Liver (tissue), 9 donors: ENCODE results near the gene FAM9C. TPM values are rescaled to one million over a fixed set of nuclear protein-coding genes. Genes with fewer than 3 reads are reported as not detected.

Experiments
- DNase-seq: peaks from one replicate; pipeline ENCODE4 v3.0.0-alpha.2; 2017; ENCODE audit warnings: low spot score
- H3K27ac ChIP-seq, 2 donors: one replicate each; pipeline ENCODE4 v1.7.0; 2013; ENCODE audit warnings: inconsistent platforms in 2 of 2, low read length in 2 of 2, control low read depth in 1 of 2, low read depth in 1 of 2, mild to moderate bottlenecking in 1 of 2
- H3K27me3 ChIP-seq, 4 donors: one replicate each; pipeline versions ENCODE4 v1.6.1 to v1.7.0; 2013; ENCODE audit warnings: low read length in 3 of 4, inconsistent platforms in 1 of 4, mild to moderate bottlenecking in 1 of 4, moderate library complexity in 1 of 4; ENCODE audit not compliant: control insufficient read depth in 4 of 4, insufficient read depth in 4 of 4
- H3K36me3 ChIP-seq, 4 donors: one replicate each; pipeline versions ENCODE4 v1.6.1 to v1.7.0; 2013; ENCODE audit warnings: low read length in 3 of 4, mild to moderate bottlenecking in 3 of 4, low read depth in 1 of 4, moderate library complexity in 1 of 4; ENCODE audit not compliant: control insufficient read depth in 4 of 4, insufficient read depth in 3 of 4
- H3K4me1 ChIP-seq, 4 donors: one replicate each; pipeline versions ENCODE4 v1.6.1 to v1.7.0; 2013; ENCODE audit warnings: low read length in 3 of 4, mild to moderate bottlenecking in 3 of 4, moderate library complexity in 1 of 4; ENCODE audit not compliant: control insufficient read depth in 4 of 4, insufficient read depth in 4 of 4
- H3K4me3 ChIP-seq, 3 donors: one replicate each; pipeline versions ENCODE4 v1.6.1 to v1.7.0; 2013; ENCODE audit warnings: low read length in 3 of 3, control low read depth in 1 of 3, low read depth in 1 of 3, mild to moderate bottlenecking in 1 of 3
- H3K9ac ChIP-seq, 2 donors: one replicate each; pipeline ENCODE4 v1.7.0; 2013; ENCODE audit warnings: low read length in 2 of 2, mild to moderate bottlenecking in 2 of 2, moderate library complexity in 2 of 2, control low read depth in 1 of 2, low read depth in 1 of 2
- H3K9me3 ChIP-seq, 4 donors: one replicate each; pipeline versions ENCODE4 v1.6.1 to v1.7.0; 2013; ENCODE audit warnings: low read length in 3 of 4; ENCODE audit not compliant: control insufficient read depth in 4 of 4
- EGR1 ChIP-seq, 2 donors: IDR thresholded peaks; 2 replicates each; pipeline ENCODE4 v1.6.1; 2016 to 2018; ENCODE audit warnings: antibody characterized with exemption in 2 of 2, low read depth in 2 of 2
- FOXA1 ChIP-seq: IDR thresholded peaks from 2 replicates; pipeline ENCODE4 v1.6.1; 2016; ENCODE audit warnings: antibody characterized with exemption
- GABPA ChIP-seq, 2 donors: IDR thresholded peaks in 1 of 2; conservative IDR thresholded peaks in 1 of 2; 2 replicates each; pipeline ENCODE4 v1.6.1; 2016; ENCODE audit warnings: antibody characterized with exemption in 2 of 2, mild to moderate bottlenecking in 1 of 2, moderate library complexity in 1 of 2
- HNF4A ChIP-seq, 2 donors: conservative IDR thresholded peaks; 2 replicates each; pipeline ENCODE4 v1.6.1; 2016; ENCODE audit warnings: antibody characterized with exemption in 2 of 2, mild to moderate bottlenecking in 2 of 2
- HNF4G ChIP-seq: IDR thresholded peaks from 2 replicates; pipeline ENCODE4 v1.6.1; 2016; ENCODE audit warnings: antibody characterized with exemption
- JUND ChIP-seq, 2 donors: IDR thresholded peaks; 2 replicates each; pipeline ENCODE4 v1.6.1; 2016; ENCODE audit warnings: antibody characterized with exemption in 2 of 2
- MAX ChIP-seq: IDR thresholded peaks from 2 replicates; pipeline ENCODE4 v1.6.1; 2016; ENCODE audit warnings: antibody characterized with exemption
- NR2F2 ChIP-seq: IDR thresholded peaks from 2 replicates; pipeline ENCODE4 v1.6.1; 2016; ENCODE audit warnings: antibody characterized with exemption
- RXRA ChIP-seq, 2 donors: IDR thresholded peaks; 2 replicates each; pipeline ENCODE4 v1.6.1; 2017 to 2018; ENCODE audit warnings: antibody characterized with exemption in 2 of 2, mild to moderate bottlenecking in 1 of 2
- SP1 ChIP-seq: IDR thresholded peaks from 2 replicates; pipeline ENCODE4 v1.6.1; 2018; ENCODE audit warnings: antibody characterized with exemption, mild to moderate bottlenecking
- TAF1 ChIP-seq: conservative IDR thresholded peaks from 2 replicates; pipeline ENCODE4 v1.6.1; 2016; ENCODE audit warnings: antibody characterized with exemption, mild to moderate bottlenecking
- YY1 ChIP-seq: IDR thresholded peaks from 2 replicates; pipeline ENCODE4 v1.6.1; 2016; ENCODE audit warnings: antibody characterized with exemption, mild to moderate bottlenecking
- WGBS: extraction: QIAGEN DNeasy Blood & Tissue Kit; methylation state at CpG from one replicate; pipeline ENCODE4 v1.1.7; 2013; 5-methylcytosine and 5-hydroxymethylcytosine counted together
- polyA plus RNA-seq, 2 donors: library from polyadenylated mRNA; stranded (reverse) in 1 of 2; unstranded in 1 of 2; fragments of 200-250 nt in 1 of 2; fragments of >200 nt in 1 of 2; fragmentation: Nextera tagmentation in 1 of 2; extraction: Ambion mirVana in 1 of 2; gene quantifications; one replicate each; pipeline versions ENCODE4 v1.2.1 to v1.2.3, GENCODE V29; 2013 to 2015
- total RNA-seq, 2 donors: library from RNA; depleted of rRNA; stranded (reverse); fragments of >200 nt; gene quantifications; one replicate each; pipeline ENCODE4 v1.2.3, GENCODE V29; 2014
- TF ChIP-seq, protein P1 (sequence below): IDR thresholded peaks from 2 replicates; pipeline ENCODE4 v1.6.1; 2016; ENCODE audit warnings: antibody characterized with exemption
- TF ChIP-seq, protein P2 (sequence below): fragments of 150-350 bp; IDR thresholded peaks from 2 replicates; pipeline ENCODE4 v1.5.1; 2017; ENCODE audit warnings: improper control_type of control experiment, low read depth, low read length; ENCODE audit not compliant: missing input control
- TF ChIP-seq, protein P3 (sequence below): IDR thresholded peaks from 2 replicates; pipeline ENCODE4 v1.6.1; 2016; ENCODE audit warnings: antibody characterized with exemption, mild to moderate bottlenecking
- TF ChIP-seq, protein P4 (sequence below): IDR thresholded peaks from 2 replicates; pipeline ENCODE4 v1.6.1; 2016; ENCODE audit warnings: antibody characterized with exemption
- donor health status: healthy.
- donor health status: healthy.
- donor health status: healthy.
- donor health status: healthy.
- donor health status: healthy.

The FAM9C gene
- total and polyA plus RNA-seq, 4 donors, result not detected

DNA sequence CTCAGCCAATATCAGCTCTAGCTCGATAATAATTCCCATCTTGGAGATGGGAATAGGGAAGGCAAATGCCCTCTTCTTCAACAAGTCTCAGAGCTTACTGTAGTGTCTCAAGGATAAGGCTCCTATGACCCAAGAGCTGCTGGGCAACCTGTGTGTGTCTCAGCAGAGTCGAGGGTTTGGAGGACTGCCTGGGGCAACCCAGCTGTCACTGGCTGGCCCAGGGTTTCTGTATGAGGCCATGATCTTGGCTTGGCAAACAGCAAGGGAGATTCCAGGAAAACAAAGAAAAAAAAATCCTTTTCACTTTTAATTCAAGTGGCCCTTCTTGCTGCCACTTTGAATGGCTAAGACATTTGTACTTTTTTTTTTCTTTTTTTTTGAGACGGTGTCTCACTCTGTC lies 35.1 kb downstream of the FAM9C start (continued):
- TF ChIP-seq, protein P1, sequence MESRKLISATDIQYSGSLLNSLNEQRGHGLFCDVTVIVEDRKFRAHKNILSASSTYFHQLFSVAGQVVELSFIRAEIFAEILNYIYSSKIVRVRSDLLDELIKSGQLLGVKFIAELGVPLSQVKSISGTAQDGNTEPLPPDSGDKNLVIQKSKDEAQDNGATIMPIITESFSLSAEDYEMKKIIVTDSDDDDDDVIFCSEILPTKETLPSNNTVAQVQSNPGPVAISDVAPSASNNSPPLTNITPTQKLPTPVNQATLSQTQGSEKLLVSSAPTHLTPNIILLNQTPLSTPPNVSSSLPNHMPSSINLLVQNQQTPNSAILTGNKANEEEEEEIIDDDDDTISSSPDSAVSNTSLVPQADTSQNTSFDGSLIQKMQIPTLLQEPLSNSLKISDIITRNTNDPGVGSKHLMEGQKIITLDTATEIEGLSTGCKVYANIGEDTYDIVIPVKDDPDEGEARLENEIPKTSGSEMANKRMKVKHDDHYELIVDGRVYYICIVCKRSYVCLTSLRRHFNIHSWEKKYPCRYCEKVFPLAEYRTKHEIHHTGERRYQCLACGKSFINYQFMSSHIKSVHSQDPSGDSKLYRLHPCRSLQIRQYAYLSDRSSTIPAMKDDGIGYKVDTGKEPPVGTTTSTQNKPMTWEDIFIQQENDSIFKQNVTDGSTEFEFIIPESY, result no peak

DNA sequence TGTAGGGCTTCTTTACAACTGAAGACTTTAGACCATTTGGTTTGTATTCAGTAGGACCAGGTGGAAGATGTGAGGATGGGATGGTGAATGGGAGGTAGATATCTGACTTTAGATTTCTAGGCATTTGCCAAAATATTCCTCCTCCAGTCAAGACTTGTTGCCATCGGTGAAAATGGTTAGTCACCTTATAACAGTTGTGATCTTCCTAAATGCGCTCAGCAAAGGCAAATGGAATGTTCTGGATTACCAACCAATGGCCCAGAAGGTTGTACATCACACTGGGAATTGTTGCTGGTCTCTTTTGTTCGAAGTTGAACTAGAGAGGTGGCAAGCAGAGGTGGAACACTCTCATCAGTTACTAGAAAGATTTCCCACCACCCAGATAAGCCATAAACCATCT lies 35.6 kb downstream of the FAM9C start:
- Histone ChIP-seq H3K9me3 (no peaks in the 10 kb centered on the region), H3K27ac (no peak overlapping the region), H3K27me3 (no peaks in the 10 kb centered on the region), H3K9ac (no peak overlapping the region), H3K4me3 (no peak overlapping the region), H3K4me1 (peaks cover 0 to 10% (median 5%) of the 10 kb centered on the region in 4 donors), H3K36me3 (no peaks in the 10 kb centered on the region)
- 95% methylated on average over 3 of the region's 3 CpGs for WGBS
- TF ChIP-seq JUND (IDR thresholded peaks at IDR 0.05) (no peak), YY1 (no peak), HNF4A (conservative IDR thresholded peaks at IDR 0.05) (no peak), SP1 (no peak), TAF1 (no peak), NR2F2 (no peak), MAX (no peak), EGR1 (IDR thresholded peaks at IDR 0.05; ENCODE audit: low read depth in 2 of 2) (no peak), RXRA (IDR thresholded peaks at IDR 0.05) (no peak), HNF4G (no peak), FOXA1 (no peak), GABPA (IDR thresholded peaks at IDR 0.05 in 1 of 2, conservative IDR thresholded peaks at IDR 0.05 in 1 of 2) (no peak)
- TF ChIP-seq, protein P2, sequence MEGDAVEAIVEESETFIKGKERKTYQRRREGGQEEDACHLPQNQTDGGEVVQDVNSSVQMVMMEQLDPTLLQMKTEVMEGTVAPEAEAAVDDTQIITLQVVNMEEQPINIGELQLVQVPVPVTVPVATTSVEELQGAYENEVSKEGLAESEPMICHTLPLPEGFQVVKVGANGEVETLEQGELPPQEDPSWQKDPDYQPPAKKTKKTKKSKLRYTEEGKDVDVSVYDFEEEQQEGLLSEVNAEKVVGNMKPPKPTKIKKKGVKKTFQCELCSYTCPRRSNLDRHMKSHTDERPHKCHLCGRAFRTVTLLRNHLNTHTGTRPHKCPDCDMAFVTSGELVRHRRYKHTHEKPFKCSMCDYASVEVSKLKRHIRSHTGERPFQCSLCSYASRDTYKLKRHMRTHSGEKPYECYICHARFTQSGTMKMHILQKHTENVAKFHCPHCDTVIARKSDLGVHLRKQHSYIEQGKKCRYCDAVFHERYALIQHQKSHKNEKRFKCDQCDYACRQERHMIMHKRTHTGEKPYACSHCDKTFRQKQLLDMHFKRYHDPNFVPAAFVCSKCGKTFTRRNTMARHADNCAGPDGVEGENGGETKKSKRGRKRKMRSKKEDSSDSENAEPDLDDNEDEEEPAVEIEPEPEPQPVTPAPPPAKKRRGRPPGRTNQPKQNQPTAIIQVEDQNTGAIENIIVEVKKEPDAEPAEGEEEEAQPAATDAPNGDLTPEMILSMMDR, result no peak
- TF ChIP-seq, protein P3, sequence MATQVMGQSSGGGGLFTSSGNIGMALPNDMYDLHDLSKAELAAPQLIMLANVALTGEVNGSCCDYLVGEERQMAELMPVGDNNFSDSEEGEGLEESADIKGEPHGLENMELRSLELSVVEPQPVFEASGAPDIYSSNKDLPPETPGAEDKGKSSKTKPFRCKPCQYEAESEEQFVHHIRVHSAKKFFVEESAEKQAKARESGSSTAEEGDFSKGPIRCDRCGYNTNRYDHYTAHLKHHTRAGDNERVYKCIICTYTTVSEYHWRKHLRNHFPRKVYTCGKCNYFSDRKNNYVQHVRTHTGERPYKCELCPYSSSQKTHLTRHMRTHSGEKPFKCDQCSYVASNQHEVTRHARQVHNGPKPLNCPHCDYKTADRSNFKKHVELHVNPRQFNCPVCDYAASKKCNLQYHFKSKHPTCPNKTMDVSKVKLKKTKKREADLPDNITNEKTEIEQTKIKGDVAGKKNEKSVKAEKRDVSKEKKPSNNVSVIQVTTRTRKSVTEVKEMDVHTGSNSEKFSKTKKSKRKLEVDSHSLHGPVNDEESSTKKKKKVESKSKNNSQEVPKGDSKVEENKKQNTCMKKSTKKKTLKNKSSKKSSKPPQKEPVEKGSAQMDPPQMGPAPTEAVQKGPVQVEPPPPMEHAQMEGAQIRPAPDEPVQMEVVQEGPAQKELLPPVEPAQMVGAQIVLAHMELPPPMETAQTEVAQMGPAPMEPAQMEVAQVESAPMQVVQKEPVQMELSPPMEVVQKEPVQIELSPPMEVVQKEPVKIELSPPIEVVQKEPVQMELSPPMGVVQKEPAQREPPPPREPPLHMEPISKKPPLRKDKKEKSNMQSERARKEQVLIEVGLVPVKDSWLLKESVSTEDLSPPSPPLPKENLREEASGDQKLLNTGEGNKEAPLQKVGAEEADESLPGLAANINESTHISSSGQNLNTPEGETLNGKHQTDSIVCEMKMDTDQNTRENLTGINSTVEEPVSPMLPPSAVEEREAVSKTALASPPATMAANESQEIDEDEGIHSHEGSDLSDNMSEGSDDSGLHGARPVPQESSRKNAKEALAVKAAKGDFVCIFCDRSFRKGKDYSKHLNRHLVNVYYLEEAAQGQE, result no peak
- TF ChIP-seq, protein P1, result no peak
- TF ChIP-seq, protein P4, sequence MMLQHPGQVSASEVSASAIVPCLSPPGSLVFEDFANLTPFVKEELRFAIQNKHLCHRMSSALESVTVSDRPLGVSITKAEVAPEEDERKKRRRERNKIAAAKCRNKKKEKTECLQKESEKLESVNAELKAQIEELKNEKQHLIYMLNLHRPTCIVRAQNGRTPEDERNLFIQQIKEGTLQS, result no peak
- no peak for DNase-seq
